Activated CD4-positive, CD25-positive, alpha-beta regulatory T cell treated with anti-CD3 and anti-CD28 coated beads, Interleukin-2, amount 50 U/mL, for 72 hours (primary cell): ENCODE data around the gene GPR153.
"Not testable (repeated sequence)": the region's sequence is repeated elsewhere in the genome, so short reads cannot be mapped to it uniquely, and the experiment has no call there.

Source experiments
- DNase-seq: peaks from one replicate; pipeline ENCODE4 v3.0.0; 2021

GPR153 gene

DNA sequence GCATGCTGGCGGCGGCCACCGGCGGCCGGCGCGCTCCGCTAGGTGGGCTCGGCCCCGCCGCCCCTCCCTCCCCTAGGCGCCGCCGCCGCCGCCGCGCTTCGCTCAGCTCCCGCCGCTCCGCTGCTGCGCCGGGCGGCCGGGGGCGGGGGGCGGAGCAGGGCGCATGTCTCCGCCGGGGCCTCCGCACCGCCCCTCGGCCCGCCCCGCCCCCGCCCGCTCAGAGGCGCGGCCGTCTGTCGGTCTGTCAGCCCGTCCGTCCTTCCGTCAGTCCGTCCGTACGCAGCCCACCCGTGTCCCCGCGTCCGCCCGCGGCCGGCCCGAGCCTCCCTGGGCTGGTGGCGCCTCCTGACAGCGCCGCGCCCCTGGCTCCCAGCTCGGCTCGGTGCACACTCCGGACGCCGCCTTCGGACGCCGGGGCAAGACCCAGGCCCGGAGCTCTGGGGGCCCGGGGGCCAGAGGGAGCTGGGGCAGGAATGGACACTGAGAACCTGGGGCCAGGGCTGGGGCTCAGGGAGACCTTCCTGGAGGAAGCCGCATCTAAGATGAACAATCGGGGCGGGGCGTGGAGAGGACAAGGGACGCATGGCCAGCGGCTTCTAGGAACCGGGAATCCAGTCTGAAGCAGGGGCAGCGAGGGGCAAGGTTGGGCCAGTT, at the start of gene GPR153:
TSS of gene GPR153 (minus strand) at position 138 of the 654 bp plus-strand sequence. CDS start 6,193 bp downstream, outside the sequence.
- DNase-seq: peak; percentile 51

DNA sequence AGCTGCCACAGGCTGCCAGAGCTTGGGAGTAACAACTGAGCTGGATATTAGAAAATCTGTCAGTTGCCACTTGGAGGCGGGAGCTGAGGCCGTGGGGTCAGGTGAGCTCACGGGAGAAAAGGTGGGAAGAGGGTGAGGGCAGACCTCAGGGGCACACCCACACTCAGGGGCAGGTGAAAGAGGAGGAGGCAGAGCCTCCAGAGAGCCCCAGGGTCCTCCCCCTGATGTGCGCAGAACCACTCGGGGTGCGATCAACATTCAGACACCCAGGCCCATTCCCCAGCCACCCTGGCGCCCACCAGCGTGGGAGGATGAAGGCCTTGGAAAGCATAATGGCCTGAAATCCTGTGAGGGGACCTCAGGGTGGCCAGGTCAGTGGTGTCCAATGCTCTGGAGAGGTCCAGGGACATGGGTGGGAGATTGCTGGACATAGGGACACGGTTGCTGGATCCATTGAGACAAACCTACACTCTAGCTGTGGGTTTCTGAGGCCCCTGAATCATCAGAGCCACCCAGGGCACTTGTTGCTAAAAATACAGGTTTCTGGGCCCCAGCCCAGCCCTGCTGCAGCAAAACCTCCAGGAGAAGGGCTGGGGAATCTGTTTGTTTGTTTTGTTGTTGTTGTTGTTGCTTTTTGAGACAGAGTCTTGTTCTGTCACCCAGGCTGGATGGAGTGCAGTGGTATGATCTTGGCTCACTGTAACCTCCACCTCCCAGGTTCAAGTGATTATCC, 49.4 kb upstream of the GPR153 start:
- DNase-seq: no peak

DNA sequence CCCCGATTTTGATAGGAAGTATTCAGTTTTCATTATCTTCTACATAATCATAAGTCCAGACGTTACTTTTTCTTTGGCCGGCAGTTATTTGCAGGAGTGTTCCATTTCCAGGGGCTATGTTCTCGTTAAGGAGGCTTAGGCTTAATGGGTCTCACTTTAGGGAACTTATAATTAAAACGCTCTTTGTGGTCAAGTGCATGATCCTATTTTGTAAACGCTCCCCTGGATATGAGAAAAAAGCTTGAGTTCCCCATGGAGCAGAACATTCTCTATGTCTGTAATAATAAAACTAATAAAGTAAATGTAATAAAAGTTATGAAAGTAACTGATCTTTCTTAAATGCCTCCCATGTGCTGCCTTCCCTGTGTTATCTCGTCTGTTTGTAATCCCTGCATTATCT, 48.7 kb upstream of the GPR153 start:
- no peak for DNase-seq

DNA sequence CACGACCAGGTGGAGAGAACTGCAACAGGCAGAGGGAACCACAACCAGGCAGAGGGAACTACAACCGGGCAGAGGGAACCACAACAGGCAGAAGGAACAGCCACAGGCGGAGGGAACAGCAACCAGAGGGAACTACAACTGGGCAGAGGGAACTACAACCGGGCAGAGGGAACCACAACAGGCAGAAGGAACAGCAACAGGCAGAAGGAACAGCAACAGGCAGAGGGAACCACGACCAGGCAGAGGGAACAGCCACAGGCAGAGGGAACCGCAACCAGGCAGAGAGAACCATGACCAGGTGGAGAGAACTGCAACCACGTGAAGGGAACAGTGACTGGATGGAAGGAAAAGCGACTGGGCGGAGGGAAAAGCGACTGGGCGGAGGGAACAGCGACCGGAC, 47.6 kb upstream of the GPR153 start:
- no peak for DNase-seq

DNA sequence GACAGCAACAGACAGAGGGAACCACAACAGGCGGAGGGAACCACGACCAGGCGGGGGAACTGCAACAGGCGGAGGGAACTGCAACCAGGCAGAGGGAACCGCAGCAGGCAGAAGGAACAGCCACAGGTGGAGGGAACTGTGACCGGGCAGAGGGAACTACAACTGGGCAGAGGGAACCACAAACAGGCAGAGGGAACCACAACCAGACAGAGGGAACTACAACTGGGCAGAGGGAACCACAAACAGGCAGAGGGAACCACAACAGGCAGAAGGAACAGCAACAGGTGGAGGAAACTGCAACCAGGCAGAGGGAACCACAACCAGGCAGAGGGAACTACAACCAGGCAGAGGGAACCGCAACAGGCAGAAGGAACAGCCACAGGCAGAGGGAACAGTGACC, 46.8 kb upstream of the GPR153 start:
- not testable (repeated sequence) for DNase-seq

DNA sequence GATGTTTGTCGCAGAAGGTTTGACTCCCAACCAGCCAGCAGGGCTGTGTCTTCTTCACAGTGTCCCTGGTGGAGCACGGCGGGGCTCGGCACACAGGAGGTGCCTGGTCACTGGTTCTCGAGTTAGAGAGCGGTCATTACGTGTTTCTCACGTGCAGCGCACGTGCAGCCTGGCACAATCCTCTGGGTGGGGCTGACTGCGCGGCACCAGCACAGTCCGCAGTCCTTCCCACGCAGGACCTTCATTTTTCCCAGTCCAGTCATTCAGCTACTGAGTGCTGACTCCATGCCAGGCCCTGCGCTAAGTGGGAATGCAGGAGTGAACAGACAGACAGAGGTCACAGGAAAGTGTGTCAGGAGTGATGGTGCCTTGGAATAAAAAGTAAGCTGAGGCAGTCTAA, 46.2 kb upstream of the GPR153 start:
- no peak for DNase-seq

DNA sequence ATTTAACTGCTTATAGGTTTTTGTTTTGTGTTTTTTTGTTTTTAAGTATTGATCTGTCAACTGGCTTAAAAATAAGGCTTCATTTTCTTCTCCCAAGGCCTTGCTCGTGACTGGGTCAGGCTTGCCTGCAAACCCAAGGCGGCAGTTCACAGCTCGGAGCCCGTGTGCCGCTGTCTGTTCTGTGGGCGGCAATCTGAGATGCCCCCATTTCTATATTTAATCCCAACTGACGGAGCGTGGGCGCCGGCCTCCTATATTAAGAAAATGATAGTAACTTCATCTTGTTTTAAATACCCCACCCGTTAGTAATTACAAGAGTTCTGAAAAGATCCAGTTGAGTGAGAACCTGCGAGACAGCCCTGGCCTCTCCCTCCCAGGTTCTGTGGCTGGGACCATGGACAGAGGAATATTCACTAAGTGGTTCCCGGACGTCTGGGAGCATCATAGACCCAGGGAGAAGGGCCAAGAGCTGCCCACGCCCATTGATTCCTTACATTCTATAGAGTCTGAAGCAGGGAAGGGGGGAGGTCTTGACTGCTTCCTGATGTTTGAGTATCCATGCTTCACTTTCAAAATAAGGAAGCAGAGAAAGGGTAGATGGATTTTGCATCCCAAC, 42.6 kb upstream of the GPR153 start:
- DNase-seq: no peak

DNA sequence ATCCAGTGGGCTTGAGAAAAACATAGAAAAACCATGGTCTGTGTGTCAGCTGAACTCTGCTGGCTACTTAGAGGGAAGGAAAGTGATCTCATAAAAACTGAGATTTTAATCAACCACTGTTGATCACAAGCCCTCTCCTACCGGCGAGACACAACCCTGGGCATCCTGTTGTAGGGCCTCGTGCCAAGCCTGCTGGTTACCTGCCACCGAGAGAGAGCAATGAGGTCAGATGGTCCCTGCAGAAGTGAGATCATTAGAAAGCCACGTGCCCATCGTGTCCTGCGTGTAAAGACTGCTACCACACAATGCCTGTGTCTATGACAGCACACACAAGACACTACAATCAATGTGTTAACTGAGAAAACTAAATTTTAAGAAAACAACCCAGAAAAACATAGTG, 41.7 kb upstream of the GPR153 start:
- no peak for DNase-seq

DNA sequence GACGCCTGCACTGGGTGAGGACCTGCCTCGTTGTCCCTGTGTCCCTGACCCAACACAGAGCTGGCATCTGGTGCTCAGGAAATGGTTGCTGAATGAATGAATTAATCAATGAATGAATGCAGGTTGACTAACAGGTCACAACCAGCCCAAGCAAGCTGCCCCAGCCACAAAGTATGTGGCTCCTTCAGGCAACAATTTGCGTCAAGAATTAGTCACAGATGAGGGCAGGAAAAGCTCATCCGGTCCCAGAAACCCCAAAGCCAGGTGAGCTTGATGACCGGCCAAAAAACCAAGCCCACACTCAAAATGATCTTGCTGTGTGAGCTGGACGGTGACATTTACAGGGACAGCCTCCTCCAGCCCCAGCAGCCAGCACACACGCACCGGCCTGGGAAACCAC, 40.6 kb upstream of the GPR153 start:
- DNase-seq: no peak

DNA sequence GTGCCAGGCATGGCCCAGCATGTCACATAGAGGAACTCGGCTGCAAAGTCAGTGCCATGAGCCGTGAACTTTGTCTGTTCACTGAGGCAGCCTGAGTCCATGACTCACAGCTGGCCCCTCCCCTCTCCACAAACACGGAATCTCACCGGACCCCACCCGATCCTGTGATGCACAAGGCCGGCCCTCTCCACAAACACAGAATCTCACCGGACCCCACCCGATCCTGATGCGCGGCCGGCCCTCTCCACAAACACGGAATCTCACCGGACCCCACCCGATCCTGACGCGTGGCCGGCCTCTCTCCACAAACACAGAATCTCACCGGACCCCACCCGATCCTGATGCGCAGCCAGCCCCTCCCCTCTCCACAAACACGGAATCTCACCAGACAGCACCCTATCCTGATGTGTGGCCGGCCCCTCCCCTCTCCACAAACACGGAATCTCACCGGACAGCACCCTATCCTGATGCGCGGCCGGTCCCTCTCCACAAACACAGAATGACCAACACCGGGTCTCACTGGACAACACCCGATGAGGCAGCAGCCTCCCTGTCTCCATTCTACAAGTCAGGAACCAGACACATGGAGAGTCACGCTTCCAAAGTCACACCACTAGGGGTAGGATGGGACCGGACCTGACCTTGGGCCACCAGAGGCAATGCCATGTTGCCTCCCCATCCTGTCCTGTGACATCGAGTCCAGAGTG, 39.6 kb upstream of the GPR153 start:
- DNase-seq: no peak

DNA sequence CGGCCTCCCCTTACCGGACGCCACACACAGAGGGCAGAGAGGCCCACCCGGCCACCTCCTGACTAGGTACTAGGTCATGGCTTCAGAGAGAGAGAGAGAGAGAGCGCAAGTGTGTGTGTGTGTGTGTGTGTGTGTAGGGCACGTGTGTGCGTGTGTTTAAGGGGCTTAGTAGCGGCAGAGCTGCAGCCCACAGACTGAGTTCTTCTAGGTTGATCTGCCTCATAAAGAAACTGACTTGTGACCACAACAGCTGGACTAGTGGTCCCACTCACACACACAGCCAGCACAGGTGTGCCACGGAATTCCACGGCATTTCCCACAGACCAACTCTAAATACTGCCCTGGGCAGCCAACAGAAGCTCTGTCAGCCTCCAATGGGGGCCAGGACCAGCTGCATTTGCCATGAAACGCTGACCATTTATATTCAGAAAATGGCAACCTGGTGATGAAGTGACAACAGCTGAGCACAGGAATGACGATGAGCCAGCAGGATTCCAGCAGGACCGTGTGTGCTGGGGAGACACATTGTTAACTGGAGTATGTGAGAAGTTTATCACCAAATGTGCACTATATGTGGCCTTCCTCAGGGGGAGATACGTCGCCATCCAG, 38.8 kb upstream of the GPR153 start:
- no peak for DNase-seq

DNA sequence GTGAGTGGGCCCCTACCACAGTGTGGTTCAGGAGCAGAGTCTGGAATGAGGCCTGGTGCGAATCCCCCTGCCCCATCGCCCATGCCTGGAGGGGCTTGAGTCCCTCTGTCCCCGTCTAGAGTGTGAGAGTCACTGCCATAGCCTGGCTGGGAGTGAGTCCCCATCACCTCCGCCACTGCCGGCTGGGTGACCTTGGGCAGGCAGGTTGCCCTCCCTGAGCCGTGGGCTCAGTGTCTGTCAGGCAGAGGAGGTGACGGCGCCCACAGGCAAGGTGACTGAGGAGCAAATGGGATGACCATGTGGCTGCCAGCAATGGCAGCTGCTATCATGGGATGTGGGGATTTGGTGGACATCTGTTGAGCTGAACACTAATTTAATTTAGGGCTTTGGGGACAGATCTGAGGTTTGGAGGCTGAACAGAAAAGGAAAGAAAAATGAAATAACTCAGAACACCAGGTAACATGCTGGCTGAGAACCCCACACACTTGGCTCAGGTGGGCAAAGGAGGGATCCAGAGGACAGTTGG, 38.1 kb upstream of the GPR153 start:
- DNase-seq: no peak

DNA sequence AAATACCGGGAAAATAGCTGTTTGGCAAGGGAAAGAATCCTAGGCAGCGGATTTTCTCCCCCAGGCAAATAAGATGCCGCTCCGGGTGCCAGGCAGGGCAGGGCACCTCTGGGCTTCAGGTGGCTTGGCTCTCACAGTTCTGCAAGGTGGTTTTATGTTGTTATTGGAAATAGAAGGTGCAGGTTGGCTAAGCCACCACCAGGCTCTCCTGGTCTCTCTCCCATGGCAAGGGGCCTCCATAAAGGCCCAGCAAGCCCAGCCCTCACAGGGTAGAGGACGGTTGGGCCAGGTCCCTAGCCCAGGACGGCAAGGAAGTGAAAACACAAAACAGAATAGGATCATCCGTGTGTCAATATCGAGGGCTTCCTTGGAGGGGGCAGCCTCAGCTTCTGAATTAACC, 37.6 kb upstream of the GPR153 start:
- DNase-seq: no peak

DNA sequence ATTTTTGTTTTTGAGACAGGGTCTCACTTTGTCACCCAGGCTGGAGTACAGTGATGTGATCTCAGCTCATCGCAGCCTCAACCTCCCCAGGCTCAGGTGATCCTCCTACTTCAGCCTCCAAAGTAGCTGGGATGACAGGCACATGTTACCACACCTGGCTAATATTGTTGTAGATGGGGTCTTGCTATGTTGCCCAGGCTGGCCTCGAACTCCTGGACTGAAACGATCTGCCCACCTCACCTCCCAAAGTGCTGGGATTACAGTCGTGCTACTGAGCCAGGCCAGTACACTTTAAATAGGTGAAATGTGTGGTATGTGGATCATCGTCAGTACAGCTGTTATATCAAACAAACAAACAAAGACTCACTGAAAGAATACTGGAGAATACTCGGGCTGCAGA, 35.0 kb upstream of the GPR153 start:
- no peak for DNase-seq

DNA sequence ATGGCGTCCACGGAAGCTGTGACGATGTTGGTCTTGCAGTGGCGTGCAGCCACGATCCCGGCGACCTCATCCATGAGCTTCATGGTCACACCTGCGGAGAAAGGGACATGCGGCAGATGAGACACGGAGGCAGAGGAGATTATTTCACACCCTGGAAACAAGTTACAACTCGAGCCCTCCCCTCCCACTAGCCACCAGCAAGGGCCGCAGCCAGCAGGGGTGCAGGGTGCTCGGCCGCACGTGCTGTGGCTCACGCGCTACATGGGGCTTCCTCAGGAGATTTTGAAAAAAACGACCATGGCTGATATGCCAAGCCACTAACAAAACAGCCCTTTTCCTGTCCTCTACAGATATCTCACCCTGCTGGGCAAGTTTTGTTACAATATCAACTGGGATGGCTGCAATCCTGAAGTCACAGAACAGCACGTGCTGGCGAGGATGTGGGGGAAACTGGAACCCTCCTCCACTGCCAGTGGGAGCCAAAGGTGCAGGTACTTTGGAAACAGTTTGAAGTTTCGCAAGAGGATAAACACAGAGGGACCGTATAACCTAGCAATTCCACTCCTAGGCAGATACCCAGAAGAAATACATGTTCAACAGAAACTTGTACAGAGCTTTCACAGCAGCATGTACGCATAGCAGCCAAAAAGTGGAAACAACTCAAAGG, 34.1 kb upstream of the GPR153 start:
- DNase-seq: no peak

DNA sequence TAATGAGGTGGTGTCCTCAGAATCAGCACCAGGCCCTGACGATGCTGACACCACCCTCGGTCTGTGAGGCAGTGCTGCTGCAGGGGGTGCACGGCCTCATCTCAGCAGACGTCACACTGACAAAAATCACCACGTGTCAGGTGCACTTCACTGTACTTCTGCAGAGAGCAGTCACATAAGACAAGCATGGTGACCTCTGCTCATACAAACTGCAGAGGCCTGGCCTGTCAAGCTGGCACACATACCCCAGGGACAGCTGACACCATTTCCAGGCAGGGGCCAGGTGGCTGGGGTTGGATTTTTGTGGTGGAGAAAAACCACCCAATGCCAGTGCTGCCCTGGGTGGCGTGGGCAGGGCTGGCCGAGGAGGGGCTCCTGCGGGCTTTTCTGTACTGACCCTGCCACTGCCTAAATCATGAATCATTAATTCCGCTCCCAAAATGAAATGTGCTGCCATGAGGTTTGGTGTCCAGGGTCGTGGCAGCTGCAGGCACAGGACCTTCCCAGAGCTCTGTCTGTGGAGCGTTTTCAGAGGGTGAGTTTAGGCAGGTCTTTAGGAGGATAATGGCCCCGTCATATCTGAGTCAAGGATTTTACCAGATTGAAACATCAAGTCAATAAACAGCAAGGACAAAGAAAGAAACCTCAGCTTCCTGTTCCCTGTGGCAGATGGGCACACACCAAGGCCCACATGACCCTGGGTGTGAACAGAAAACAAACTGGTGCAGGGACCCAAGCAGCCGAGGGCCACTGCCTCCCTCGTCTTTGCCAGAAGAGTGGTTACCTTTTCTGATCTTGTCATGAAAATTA, 33.4 kb upstream of the GPR153 start:
- DNase-seq: no peak

DNA sequence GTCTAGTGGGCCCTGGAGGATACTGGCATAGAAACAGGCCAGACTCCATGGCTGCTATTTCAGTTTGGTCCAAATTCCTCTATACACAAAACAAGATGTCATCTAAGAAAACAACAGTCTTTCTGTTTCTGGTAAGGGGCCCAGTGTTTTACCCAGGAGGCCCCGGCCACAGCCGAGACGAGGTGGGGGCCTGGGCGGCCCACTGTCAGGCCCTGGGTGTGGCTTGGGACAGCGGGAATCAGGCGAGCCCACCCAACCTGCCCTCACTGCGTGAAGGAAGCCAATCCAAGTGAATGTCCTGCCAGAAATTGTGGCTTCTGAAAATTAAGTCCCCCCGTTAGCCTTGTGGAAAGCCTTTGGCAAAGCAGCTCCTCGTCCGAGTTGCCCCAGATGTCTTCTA, 31.2 kb upstream of the GPR153 start:
- no peak for DNase-seq

DNA sequence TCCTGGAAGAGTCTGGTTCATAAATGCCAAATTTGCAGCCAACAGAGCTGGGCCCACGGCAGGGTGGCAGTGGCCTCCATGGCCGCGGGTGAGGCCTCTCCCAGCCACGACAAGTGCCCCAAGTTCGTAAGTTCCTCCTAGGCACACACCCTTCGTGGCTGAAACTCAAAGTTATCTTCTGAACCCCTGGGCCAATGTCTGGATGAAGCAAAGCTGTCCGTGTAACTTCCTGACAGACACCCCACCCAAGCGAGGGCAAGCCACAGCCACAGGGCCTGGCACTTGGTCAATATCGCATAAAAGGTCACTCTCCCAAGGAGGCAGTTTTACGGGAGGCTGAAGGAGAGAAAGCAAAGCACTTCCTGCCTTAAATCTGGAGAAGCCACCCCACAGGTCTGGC, 27.8 kb upstream of the GPR153 start:
- DNase-seq: no peak

DNA sequence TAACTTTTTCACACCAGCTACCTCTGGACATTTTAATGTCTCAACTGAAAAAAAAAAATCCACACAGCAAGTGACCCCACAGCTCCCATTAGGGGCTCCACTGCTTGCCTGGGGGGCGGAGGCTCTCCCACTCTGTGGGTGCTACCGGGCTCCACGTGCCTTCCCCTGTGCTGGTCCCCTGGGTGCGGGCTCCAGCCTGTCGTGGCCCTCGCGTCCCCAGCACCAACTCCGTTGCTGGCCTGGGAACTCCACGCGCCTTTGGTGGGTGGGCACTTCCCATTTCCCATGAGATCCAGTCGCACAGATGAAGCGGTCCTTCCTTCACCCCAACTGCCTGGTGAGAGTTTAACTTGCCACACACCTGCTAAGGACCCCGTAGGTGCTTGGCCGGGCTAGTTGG, 27.1 kb upstream of the GPR153 start:
- no peak for DNase-seq

DNA sequence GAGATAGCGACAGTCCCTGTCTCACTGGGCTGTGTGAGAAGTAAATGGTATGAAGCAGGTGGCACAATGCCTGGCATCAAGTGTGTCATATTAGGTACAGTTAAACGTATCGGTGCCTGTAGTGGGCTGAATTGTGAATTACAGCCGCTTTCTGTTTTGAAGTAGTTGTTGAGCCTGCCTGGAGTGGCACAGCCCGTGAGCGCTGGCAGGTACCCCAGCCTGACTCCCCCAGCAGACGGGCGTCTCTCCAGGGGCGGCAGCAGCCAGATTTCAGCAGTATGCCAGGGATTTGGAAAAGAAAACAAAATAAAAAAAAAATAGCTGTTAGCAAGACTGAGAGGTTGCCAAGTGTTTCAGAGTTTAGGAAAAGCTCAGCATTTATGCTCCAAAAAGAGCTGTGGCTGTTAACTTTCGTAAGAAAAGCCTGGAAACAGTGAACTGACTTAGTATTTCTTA, 26.6 kb upstream of the GPR153 start:
- DNase-seq: no peak

DNA sequence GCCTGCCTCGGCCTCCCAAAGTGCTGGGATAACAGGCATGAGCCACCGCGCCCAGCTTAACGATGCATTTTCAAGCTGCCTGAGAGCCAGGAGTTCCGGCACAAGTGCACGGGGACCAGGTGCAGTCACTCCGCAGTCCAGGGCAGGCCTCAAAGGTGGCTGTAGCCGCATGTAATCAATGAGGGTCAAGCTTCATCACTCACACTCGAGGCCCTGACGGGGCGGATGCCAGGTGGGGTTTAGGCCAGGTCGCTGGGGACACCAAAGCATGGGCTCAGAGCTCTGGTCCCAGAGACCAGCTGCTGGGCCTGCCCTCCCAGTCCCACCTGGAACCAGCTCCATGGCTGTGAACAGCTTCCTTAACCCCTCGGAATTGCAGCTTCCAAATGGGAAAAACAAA, 26.1 kb upstream of the GPR153 start:
- DNase-seq: no peak

DNA sequence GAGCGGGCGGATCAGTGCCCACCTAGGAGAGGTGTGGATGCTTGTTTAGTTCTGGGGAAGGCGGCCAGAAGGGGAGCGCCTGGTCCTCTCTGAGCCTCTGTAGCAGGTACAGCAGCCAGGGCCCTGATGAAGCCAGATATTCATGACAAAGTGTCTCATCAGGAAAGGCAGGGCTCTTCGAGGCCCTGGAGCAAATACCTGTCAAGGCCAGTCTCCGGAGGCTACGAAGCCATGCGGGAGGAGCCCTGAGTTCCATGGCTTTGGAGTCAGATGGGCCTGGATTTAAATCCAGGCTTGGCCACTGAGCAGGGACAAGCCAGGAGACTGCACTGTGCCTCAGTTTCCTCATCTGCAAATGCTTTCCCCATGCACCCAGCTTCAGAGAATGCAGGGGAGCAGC, 25.4 kb upstream of the GPR153 start:
- DNase-seq: no peak
